Measurements from ENCODE around the gene FBXW12. TPM values are rescaled to one million over a fixed set of nuclear protein-coding genes. Genes with fewer than 3 reads are reported as not detected.

The FBXW12 gene
- total and polyA plus RNA-seq, 10 donors: 0.33 to 0.42 TPM; not detected in 8

DNA sequence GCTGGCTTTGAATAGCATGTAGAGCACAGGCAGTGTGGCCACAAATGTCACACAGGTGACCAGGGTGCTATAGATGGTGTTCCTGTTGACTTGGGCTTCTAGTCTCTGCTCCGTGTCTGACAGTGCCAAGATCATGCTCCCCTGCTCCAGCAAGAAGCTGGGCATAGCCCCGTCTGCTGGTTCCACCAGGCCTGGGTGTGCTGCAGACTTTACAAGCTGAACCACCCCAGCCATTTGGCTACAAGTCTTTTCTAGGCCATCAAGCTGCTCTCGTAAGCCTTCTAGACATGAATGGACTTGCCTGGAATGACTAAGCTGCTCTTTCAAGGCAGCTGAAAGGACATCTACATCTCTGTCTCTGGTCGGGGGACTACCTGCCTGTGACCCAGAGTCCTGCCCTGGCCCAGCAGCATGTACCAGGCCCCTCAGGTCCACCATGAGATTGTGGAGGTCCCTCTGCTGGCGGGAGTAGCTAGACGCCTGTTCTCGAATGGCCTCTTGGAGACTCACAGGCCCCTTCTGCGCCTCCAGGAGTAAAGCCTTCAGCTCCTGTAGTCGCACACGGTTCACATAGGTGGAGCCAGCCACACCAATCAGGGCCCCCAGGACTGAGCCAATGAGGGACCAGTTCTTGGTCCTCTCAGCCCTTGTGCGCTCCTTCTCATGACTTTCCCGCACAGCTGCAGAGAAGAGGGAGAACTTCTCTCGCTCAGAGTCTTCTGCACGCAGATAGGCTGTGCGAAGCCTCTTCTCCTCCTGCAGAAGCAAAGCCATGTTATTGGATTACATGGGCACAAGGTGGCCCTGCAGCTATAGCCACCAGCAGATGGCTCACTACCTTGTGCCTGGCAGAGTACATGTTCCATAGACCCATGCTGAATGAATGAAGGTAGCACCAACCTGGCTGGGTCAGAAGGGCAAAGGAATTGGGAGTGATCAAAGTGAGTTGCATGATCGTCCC lies 60.7 kb downstream of the FBXW12 start:
- peak; percentile 51 for DNase-seq

DNA sequence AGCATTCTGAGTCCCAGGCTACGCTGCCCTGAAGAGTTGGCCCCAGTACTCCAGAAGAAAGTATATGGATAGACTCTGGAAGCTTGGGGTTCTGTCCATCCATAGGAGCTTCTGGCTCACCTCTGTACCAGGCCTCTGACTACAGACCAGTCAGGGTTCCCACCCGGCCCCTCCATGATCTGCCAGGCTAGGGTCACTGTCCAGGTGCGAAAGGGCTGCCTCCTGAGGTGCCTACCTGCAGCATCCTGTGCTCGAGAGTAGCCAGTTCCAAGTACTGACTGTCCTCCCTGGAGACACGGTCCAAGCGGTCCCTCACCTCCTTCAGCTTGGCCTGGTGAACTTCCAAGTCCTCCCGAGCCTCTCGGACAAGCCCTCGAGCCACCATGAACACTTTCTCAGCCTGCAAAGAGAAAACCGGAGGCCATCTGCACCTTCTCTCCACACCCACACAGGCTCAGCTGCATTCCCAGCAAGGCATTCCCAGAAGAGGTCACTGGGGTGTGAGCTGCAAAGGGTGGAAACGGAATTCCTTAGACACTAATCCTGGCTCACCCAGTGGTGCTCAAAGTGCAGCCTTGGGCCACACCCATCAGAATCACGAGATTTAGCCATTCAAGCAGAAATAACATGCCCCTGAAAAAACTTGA lies 61.6 kb downstream of the FBXW12 start:
- Histone ChIP-seq H3K36me3 (peaks cover 0 to 34% (median 18%) of the 10 kb centered on the region in 6 donors), H3K9me3 (no peaks in the 10 kb centered on the region), H3K4me1 (peaks cover 11 to 83% (median 52%) of the 10 kb centered on the region in 6 donors), H3K27me3 (replicated peaks in 1 of 7) (peaks cover 0 to 17% (median 8%) of the 10 kb centered on the region in 7 donors), H3K27ac (peak overlapping the region in 6 of 8 donors; percentile 70 to 89 (median 74)), H3K4me3 (peak overlapping the region in 7 of 8 donors; percentile 5 to 56 (median 32))
- DNase-seq: peak; percentile 71
- WGBS, 5 donors: 69 to 91% (median 78%) methylated on average over 12 of the region's 12 CpGs
- TF ChIP-seq, protein P1, sequence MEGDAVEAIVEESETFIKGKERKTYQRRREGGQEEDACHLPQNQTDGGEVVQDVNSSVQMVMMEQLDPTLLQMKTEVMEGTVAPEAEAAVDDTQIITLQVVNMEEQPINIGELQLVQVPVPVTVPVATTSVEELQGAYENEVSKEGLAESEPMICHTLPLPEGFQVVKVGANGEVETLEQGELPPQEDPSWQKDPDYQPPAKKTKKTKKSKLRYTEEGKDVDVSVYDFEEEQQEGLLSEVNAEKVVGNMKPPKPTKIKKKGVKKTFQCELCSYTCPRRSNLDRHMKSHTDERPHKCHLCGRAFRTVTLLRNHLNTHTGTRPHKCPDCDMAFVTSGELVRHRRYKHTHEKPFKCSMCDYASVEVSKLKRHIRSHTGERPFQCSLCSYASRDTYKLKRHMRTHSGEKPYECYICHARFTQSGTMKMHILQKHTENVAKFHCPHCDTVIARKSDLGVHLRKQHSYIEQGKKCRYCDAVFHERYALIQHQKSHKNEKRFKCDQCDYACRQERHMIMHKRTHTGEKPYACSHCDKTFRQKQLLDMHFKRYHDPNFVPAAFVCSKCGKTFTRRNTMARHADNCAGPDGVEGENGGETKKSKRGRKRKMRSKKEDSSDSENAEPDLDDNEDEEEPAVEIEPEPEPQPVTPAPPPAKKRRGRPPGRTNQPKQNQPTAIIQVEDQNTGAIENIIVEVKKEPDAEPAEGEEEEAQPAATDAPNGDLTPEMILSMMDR (IDR thresholded peaks at IDR 0.05 in 8 of 11, conservative IDR thresholded peaks at IDR 0.05 in 3 of 11): no peak
- TF ChIP-seq POLR2A (IDR thresholded peaks at IDR 0.05) (no peak), POLR2AphosphoS5 (IDR thresholded peaks at IDR 0.05) (peak in 2 of 3 donors; percentile 73 to 75)
- intact Hi-C loops (cut with DNase I; ENCODE audit: low total_unique reads): loop anchor here (2.0 to 10.0 kb wide), 2 partner anchors 33 to 159 kb away; no protein-coding TSS in a partner anchor

More for the DNA sequence above, 60.7 kb downstream of the FBXW12 start:
- Histone ChIP-seq H3K27me3 (replicated peaks in 1 of 7) (peaks cover 0 to 25% (median 9%) of the 10 kb centered on the region in 7 donors), H3K4me1 (peaks cover 11 to 85% (median 58%) of the 10 kb centered on the region in 6 donors), H3K4me3 (peak overlapping the region in 7 of 8 donors; percentile 5 to 56 (median 32)), H3K9me3 (no peaks in the 10 kb centered on the region), H3K36me3 (peaks cover 0 to 34% (median 18%) of the 10 kb centered on the region in 6 donors), H3K27ac (peak overlapping the region in 6 of 8 donors; percentile 27 to 89 (median 74))
- WGBS, 5 donors: 78 to 91% (median 88%) methylated on average over 10 to 16 of the region's 16 CpGs
- intact Hi-C loops (cut with DNase I; ENCODE audit: low total_unique reads): loop anchor here (10.0 kb wide), 1 partner anchor 158 kb away; no protein-coding TSS in a partner anchor
- TF ChIP-seq POLR2AphosphoS5 (IDR thresholded peaks at IDR 0.05) (no peak), POLR2A (IDR thresholded peaks at IDR 0.05) (no peak)
- TF ChIP-seq, protein P1 (IDR thresholded peaks at IDR 0.05 in 8 of 11, conservative IDR thresholded peaks at IDR 0.05 in 3 of 11): peak in 3 of 11 experiments; percentile 21 to 25 (median 21)

DNA sequence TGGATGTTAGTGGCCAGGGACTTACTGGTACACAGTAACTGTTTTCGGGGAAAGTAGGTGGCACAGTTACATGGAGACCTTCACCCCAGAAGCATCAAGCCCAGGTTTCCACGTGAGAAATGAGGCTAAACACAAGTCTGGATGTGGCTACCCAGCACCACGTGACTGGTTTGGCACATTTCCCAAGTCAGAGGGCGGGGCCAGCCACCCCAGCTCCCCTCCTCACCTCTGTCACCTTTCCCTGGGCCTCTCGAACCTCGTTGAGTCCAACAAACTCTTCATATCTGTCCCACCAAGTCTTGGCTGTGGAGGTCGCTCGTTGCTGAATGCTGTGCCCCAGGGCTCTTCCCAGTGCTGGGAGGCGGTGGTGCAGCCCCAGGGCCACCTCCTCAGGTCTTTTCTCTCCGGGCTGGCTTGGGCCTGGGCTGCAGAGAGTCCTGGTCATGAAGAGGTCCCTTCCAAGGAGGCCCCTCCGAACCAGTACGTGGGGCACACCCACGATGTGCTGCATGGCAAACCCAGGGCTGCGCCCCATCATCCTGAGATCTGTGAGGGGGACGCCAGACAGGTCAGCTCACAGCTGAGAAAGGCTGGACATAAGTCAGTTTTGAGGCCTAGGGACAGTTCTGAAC lies 62.7 kb downstream of the FBXW12 start:
- peaks cover 16 to 88% (median 54%) of the 10 kb centered on the region in 6 donors for H3K4me1 ChIP-seq
- TF ChIP-seq, protein P1 (IDR thresholded peaks at IDR 0.05 in 8 of 11, conservative IDR thresholded peaks at IDR 0.05 in 3 of 11): no peak
- TF ChIP-seq POLR2A (IDR thresholded peaks at IDR 0.05) (no peak), POLR2AphosphoS5 (IDR thresholded peaks at IDR 0.05) (no peak)
- WGBS, 5 donors: 73 to 83% (median 74%) methylated on average over 15 of the region's 15 CpGs
- intact Hi-C loops (cut with DNase I; ENCODE audit: low total_unique reads): loop anchor here (2.0 to 10.0 kb wide), 2 partner anchors 34 to 160 kb away; no protein-coding TSS in a partner anchor
- peaks cover 0 to 6% (median 0%) of the 10 kb centered on the region in 7 donors for H3K27me3 ChIP-seq (replicated peaks in 1 of 7)
- peaks cover 0 to 34% (median 18%) of the 10 kb centered on the region in 6 donors for H3K36me3 ChIP-seq
- DNase-seq: peak; percentile 77
- H3K4me3 ChIP-seq: no peak overlapping the region
- no peaks in the 10 kb centered on the region for H3K9me3 ChIP-seq
- peak overlapping the region; percentile 40 to 89 (median 72) for H3K27ac ChIP-seq
